C4-2B (cell line): ENCODE results near the gene OR6X1.
"Not testable (repeated sequence)": the region's sequence is repeated elsewhere in the genome, so short reads cannot be mapped to it uniquely, and the experiment has no call there.

Experiments
- H3K27ac ChIP-seq: fragments of 450-650 bp; 2 replicates; pipeline ENCODE4 v1.5.1; 2017
- ZFX ChIP-seq: fragments of 450-650 bp; IDR thresholded peaks from 2 replicates; pipeline ENCODE4 v1.6.1; 2017
- TF ChIP-seq, protein P1 (sequence below): fragments of 450-650 bp; conservative IDR thresholded peaks from 2 replicates; pipeline ENCODE4 v1.5.1; 2017; ENCODE audit warnings: mild to moderate bottlenecking

Gene OR6X1

GRCh38 chr11:123755344-123755743, 1.0 kb upstream of the OR6X1 start:
- no peak overlapping the region for H3K27ac ChIP-seq
- no peak for TF ChIP-seq ZFX
- TF ChIP-seq, protein P1, sequence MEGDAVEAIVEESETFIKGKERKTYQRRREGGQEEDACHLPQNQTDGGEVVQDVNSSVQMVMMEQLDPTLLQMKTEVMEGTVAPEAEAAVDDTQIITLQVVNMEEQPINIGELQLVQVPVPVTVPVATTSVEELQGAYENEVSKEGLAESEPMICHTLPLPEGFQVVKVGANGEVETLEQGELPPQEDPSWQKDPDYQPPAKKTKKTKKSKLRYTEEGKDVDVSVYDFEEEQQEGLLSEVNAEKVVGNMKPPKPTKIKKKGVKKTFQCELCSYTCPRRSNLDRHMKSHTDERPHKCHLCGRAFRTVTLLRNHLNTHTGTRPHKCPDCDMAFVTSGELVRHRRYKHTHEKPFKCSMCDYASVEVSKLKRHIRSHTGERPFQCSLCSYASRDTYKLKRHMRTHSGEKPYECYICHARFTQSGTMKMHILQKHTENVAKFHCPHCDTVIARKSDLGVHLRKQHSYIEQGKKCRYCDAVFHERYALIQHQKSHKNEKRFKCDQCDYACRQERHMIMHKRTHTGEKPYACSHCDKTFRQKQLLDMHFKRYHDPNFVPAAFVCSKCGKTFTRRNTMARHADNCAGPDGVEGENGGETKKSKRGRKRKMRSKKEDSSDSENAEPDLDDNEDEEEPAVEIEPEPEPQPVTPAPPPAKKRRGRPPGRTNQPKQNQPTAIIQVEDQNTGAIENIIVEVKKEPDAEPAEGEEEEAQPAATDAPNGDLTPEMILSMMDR = no peak

GRCh38 chr11:123753110-123753509, 1.2 kb downstream of the OR6X1 start:
- no peak overlapping the region for H3K27ac ChIP-seq
- TF ChIP-seq, protein P1 = no peak
- no peak for TF ChIP-seq ZFX

DNA sequence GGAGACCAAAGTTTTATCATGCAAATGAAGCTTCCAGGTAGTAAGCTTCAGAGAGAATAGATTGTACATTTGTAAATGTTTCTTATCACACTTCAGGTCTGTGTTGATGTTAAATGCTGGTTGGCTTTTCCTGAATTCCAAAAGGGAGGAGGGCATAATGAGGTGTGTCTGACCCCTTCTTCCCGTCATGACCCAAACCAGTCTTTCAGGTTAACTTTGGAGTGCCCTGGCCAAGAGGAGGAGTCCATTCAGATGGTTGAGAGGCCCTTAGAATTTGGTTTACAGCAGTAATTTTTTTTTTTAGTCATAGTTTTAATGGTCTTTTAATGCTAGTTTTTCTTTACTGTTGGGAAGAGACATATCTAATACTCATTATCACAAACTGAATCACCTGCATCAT, 2.5 kb downstream of the OR6X1 start:
- TF ChIP-seq ZFX = no peak
- TF ChIP-seq, protein P1 = no peak
- H3K27ac ChIP-seq = no peak overlapping the region

GRCh38 chr11:123748349-123748748, 6.0 kb downstream of the OR6X1 start:
- H3K27ac ChIP-seq = not testable (repeated sequence)

DNA sequence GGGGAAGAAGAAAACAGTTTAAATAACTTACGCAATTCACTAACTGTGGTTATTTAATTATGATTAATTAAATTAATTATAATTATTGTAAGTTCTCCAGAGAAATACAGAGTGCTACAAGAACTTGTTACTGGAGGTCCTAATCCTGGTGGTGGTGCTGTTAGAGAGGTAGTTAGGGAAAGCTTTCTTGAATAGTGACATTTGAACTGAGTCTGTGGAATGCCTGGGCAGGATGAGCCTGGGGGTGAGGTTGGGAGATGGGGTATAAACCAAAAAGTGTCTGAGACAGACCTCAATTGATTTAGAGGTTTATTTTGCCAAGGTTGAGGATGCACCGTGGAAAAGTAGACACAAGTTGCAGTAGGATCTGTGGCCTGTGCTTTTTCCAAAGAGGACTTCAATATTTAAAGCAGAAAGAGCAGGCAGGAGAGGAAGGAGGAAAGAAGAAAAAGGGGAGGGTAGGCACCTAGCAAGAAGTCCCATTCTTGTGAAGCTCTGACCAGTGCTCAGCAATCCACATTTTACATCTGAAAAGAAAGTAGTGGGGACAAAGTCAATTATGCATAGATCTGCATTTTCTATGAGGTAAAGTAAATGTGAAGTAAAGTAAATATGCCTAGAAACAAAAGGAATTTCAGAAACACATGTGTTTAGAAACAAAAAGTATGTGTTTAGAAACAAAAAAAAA, 8.4 kb downstream of the OR6X1 start:
- TF ChIP-seq, protein P1 = no peak
- TF ChIP-seq ZFX = no peak
- no peak overlapping the region for H3K27ac ChIP-seq

DNA sequence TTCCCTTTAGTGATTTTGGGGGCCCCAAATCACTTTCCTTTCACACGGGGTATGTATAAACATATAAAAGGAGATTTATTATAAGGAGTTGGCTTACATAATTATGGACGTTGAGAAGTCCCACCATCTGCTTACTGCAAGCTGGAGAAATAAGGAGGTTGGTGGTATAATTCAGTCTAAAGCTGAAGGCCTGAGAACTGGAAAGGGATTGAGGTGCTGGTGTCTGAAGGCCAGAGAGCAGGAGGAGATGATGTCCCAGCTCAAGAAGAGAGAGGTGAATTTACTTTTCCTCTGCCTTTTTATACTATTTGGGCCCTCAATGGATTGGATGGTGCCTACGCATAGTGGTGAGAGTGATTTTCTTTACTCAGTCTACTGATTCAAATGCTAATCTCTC, 11.6 kb downstream of the OR6X1 start:
- TF ChIP-seq, protein P1 = no peak
- no peak for TF ChIP-seq ZFX
- no peak overlapping the region for H3K27ac ChIP-seq

DNA sequence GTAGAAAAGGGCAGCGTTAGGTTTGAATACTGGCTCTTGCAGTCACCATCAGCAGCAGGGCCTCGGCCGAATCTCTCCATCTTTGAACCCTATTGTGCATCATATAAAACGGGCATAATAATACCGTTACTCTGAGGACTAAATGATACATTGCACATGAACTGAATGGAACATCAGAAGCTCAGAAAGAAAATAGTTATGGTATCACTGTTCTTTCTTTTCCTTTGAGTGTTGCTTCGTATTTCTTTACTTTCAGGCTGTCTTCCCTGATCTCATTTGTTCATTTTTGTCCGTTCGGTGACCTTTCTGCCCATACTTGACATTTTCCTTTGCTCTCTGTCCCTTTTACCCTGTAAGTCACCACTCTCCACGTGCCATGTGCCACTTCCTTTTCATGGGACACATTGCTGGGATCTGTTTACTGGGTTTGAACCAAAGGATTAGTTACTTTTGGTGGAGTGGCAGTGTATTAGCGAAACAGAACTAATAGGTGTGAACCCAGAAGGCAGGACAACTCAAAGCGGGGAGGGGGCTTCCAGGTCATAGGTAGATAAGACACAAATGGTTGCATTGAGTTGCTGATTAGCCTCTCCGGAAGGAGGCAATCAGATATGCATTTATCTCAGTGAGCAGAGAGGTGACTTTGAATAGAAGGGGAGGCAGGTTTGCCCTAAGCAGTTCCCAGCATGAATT, 12.1 kb downstream of the OR6X1 start:
- TF ChIP-seq ZFX = no peak
- TF ChIP-seq, protein P1 = no peak
- H3K27ac ChIP-seq = peak overlapping the region; percentile 68
